ENCODE results near the gene NAGS.

NAGS gene

DNA sequence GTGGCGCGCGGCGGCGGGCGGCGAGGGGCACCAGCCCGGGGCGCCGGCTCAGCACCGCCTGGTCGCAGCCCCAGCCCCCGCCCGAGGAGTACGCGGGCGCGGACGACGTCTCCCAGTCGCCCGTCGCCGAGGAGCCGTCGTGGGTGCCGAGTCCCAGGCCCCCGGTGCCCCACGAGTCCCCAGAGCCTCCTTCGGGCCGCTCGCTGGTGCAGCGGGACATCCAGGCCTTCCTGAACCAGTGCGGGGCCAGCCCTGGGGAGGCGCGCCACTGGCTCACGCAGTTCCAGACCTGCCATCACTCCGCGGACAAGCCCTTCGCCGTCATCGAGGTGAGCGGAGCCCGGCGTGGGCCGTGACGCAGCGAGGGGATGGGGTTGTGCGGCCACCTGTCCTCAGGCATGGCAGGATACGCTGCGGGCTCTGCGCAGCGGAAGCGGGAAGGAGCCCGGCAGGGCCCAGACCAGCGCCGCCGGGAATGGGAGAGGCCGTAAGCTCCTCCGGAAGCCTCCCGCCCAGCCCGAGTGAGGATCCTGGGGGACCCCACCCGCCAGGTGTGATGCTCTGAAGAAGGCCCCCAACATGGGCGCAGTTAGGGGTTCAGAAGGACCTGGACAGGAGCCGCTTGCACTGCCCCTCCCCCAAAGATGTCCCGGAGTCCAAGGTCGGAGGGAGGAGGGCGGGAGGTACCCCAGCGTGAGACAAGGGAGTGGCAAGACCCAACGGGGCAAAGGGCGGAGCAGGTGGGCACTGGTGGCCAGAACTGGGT lies 522 bp downstream of the NAGS start:
- no peak for TF ChIP-seq CTCF (IDR thresholded peaks at IDR 0.05; ENCODE audit: low read depth, low read length, missing control alignments)
- DNase-seq (ENCODE audit: low read depth), result no peak
- H3K4me3 ChIP-seq (ENCODE audit: low read depth, low read length), result no peak overlapping the region

DNA sequence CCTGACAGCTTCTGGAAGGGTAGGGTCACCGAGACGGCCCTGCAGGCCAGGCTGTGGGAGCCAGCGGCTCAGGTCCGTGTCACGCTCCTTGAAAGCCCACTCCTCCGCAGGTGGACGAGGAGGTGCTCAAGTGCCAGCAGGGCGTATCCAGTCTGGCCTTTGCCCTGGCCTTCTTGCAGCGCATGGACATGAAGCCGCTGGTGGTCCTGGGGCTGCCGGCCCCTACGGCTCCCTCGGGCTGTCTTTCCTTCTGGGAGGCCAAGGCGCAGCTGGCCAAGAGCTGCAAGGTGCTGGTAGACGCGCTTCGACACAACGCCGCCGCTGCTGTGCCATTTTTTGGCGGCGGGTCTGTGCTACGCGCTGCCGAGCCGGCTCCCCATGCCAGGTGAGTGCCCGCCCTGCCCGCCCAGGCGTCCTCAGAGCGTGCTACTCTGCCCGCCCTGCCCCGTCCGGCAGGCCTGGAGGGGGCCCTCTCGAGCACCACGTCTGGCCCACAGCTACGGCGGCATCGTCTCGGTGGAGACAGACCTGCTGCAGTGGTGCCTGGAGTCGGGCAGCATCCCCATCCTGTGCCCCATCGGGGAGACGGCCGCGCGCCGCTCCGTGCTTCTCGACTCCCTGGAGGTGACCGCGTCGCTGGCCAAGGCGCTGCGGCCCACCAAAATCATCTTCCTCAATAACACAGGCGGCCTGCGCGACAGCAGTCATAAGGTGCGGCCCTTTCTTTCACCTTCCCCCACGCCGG lies 1.3 kb downstream of the NAGS start:
- TF ChIP-seq CTCF (IDR thresholded peaks at IDR 0.05; ENCODE audit: low read depth, low read length, missing control alignments), result peak; percentile 21
- H3K4me3 ChIP-seq (ENCODE audit: low read depth, low read length), result peak overlapping the region; percentile 79; the same call in 1 of the 2 replicates
- no peak for DNase-seq (ENCODE audit: low read depth)

GRCh38 chr17:44006272-44006597 lies 1.8 kb downstream of the NAGS start:
- no peak for TF ChIP-seq CTCF (IDR thresholded peaks at IDR 0.05; ENCODE audit: low read depth, low read length, missing control alignments)
- DNase-seq (ENCODE audit: low read depth), result no peak
- peak overlapping the region; percentile 79 for H3K4me3 ChIP-seq (ENCODE audit: low read depth, low read length)

DNA sequence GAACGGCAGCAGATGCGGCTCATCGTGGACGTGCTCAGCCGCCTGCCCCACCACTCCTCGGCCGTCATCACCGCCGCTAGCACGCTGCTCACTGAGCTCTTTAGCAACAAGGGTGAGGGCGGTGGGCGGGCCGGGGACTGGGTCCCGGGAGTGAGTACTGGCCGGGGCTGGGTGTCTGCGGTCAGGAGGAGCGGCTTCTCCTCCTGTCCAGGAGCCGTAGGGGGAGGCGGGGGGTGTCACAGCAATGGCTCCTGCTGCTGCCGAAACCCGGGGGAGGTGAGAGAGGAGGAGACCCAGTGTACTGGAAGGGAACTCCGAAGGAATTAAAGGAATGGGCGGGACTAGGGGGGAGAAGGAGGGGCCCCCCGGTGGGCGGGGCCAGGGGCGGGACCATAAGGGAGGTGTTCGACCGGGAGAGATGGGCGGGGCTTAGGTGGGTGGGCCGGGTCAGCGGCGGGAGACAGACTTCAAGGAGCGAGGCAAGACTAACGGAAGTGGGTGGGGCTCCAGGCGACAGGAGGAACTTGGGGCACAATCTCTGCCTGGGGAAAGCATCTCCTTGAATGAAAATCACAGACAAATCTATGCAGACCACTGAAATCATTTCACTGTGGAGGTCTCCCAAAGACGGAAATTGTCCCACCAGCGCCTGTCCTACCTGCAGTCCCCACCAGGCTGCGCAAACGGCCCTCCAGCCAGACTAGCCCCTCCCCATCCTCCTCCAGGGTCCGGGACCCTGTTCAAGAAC lies 2.4 kb downstream of the NAGS start:
- DNase-seq (ENCODE audit: low read depth), result peak; percentile 89
- peak overlapping the region; percentile 79 for H3K4me3 ChIP-seq (ENCODE audit: low read depth, low read length)
- peak; percentile 78 for TF ChIP-seq CTCF (IDR thresholded peaks at IDR 0.05; ENCODE audit: low read depth, low read length, missing control alignments)

DNA sequence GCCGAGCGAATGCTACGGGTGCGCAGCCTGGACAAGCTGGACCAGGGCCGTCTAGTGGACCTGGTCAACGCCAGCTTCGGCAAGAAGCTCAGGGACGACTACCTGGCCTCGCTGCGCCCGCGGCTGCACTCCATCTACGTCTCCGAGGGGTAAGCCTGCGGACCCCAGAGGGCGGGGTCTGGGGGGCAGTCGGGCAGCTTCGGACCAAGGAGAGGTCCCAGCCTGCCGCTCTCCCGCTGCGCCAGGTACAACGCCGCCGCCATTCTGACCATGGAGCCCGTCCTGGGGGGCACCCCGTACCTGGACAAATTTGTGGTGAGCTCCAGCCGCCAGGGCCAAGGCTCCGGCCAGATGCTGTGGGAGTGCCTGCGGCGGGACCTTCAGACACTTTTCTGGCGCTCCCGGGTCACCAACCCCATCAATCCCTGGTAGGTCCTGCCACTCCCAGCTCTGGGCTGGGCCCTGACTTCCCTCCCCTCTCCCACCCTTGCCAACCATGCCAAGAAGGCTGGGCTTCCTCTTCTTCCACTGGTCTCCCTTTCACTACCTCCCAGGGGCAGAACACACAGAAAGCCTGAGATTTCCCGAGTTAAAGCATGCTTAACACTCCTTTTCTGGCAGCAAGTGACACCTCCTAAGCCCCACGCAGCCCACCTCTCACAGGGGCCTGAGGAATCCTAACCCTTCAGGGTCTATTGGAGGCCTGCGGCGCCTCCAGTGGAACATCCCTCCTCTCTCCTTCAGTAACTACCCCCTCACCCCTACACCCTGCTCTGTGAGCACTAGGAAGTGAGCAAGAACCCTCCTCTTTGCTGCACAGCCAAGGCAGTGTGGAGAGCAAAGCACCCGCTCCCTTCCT lies 3.2 kb downstream of the NAGS start:
- no peak for TF ChIP-seq CTCF (IDR thresholded peaks at IDR 0.05; ENCODE audit: low read depth, low read length, missing control alignments)
- peak overlapping the region; percentile 79 for H3K4me3 ChIP-seq (ENCODE audit: low read depth, low read length)
- no peak for DNase-seq (ENCODE audit: low read depth)

GRCh38 chr17:44008205-44008909 lies 3.9 kb downstream of the NAGS start:
- DNase-seq (ENCODE audit: low read depth), result no peak

More at GRCh38 chr17:44008205-44008909, 3.9 kb downstream of the NAGS start:
- peak; percentile 24 for TF ChIP-seq CTCF (IDR thresholded peaks at IDR 0.05; ENCODE audit: low read depth, low read length, missing control alignments)
- no peak overlapping the region for H3K4me3 ChIP-seq (ENCODE audit: low read depth, low read length)
